Hepatocyte (in vitro differentiated cells): Measurements from ENCODE around the gene DCAF11. TPM values are rescaled to one million over a fixed set of nuclear protein-coding genes. Genes with fewer than 3 reads are reported as not detected.

Experiments
- DNase-seq: peaks from one replicate; pipeline ENCODE4 v3.0.0-alpha.2; 2016; ENCODE audit warnings: low spot score
- H2AFZ ChIP-seq: fragments of 200-600 bp; sonication (generic); 2 replicates; pipeline ENCODE4 v1.6.0; 2016; ENCODE audit warnings: antibody characterized with exemption, mild to moderate bottlenecking
- H3K27ac ChIP-seq: fragments of 200-600 bp; sonication (generic); 2 replicates; pipeline ENCODE4 v1.5.1; 2016; ENCODE audit warnings: mild to moderate bottlenecking
- H3K27me3 ChIP-seq: fragments of 200-600 bp; sonication (generic); 2 replicates; pipeline ENCODE4 v1.6.1; 2016
- H3K36me3 ChIP-seq: fragments of 200-600 bp; sonication (generic); replicated peaks from 2 replicates; pipeline ENCODE4 v1.5.1; 2016; ENCODE audit warnings: low read depth; ENCODE audit not compliant: insufficient read depth
- H3K4me1 ChIP-seq: fragments of 200-600 bp; sonication (generic); 2 replicates; pipeline ENCODE4 v1.5.1; 2016; ENCODE audit warnings: mild to moderate bottlenecking, moderate library complexity; ENCODE audit not compliant: insufficient read depth
- H3K4me2 ChIP-seq: fragments of 200-600 bp; sonication (generic); 2 replicates; pipeline ENCODE4 v1.6.0; 2016
- H3K4me3 ChIP-seq: fragments of 200-600 bp; sonication (generic); 2 replicates; pipeline ENCODE4 v1.5.1; 2016; ENCODE audit warnings: mild to moderate bottlenecking
- H3K79me2 ChIP-seq: fragments of 200-600 bp; sonication (generic); 2 replicates; pipeline ENCODE4 v1.6.0; 2017; ENCODE audit warnings: mild to moderate bottlenecking
- H3K9me2 ChIP-seq: fragments of 200-600 bp; sonication (generic); replicated peaks from 2 replicates; pipeline ENCODE4 v1.6.0; 2017; ENCODE audit warnings: mild to moderate bottlenecking; ENCODE audit not compliant: insufficient read depth
- H3K9me3 ChIP-seq: fragments of 200-600 bp; sonication (generic); 2 replicates; pipeline ENCODE4 v1.5.1; 2016; ENCODE audit warnings: low read depth, mild to moderate bottlenecking
- H4K20me1 ChIP-seq: fragments of 200-600 bp; sonication (generic); 2 replicates; pipeline ENCODE4 v1.6.0; 2016; ENCODE audit warnings: mild to moderate bottlenecking; ENCODE audit not compliant: insufficient read depth, poor library complexity, severe bottlenecking
- CTCF ChIP-seq: fragments of 200-600 bp; sonication (generic); IDR thresholded peaks from 2 replicates; pipeline ENCODE4 v1.5.1; 2016; ENCODE audit warnings: antibody characterized with exemption, mild to moderate bottlenecking; ENCODE audit not compliant: poor library complexity
- EZH2 ChIP-seq: fragments of 200-600 bp; sonication (generic); IDR thresholded peaks from 2 replicates; pipeline ENCODE4 v1.6.1; 2016; ENCODE audit warnings: antibody characterized with exemption, mild to moderate bottlenecking, borderline replicate concordance
- EZH2phosphoT487 ChIP-seq: fragments of 200-600 bp; sonication (generic); IDR thresholded peaks from one replicate; pipeline ENCODE4 v1.6.1; 2018; ENCODE audit warnings: antibody characterized with exemption, mild to moderate bottlenecking, low read depth, moderate library complexity; ENCODE audit not compliant: unreplicated experiment, severe bottlenecking
- WGBS: methylation state at CpG from one replicate; pipeline ENCODE4 v1.1.6; 2016; ENCODE audit warnings: low lambda C conversion rate; ENCODE audit errors: missing lambda C conversion rate; 5-methylcytosine and 5-hydroxymethylcytosine counted together
- polyA plus RNA-seq: library from polyadenylated mRNA; unstranded; fragments of >200 nt; fragmentation: Nextera tagmentation; extraction: Ambion mirVana; gene quantifications from 2 replicates; pipeline ENCODE4 v1.2.1, GENCODE V29; 2016
- total RNA-seq: library from RNA; depleted of rRNA; stranded (reverse); fragments of >200 nt; gene quantifications from 2 replicates; pipeline ENCODE4 v1.2.3, GENCODE V29; 2014

The DCAF11 gene
- total and polyA plus RNA-seq, 2 experiments from 2014 or later, result 55.6 to 78.9 TPM

GRCh38 chr14:24113379-24113800 is 1.2 kb upstream of the DCAF11 start:
- TF ChIP-seq EZH2 (no peak), EZH2phosphoT487 (no peak), CTCF (no peak)
- H3K36me3 ChIP-seq, result no peaks in the 10 kb centered on the region
- peaks cover 9% of the 10 kb centered on the region for H3K4me1 ChIP-seq
- H3K4me3 ChIP-seq, result peak overlapping the region; percentile 44
- 14% methylated on average over 15 of the region's 15 CpGs for WGBS
- no peaks in the 10 kb centered on the region for H3K9me2 ChIP-seq
- H3K4me2 ChIP-seq, result peak overlapping the region; percentile 77
- DNase-seq, result no peak
- H3K27ac ChIP-seq, result peak overlapping the region; percentile 98
- H4K20me1 ChIP-seq, result no peaks in the 10 kb centered on the region
- H3K27me3 ChIP-seq, result no peaks in the 10 kb centered on the region
- peak overlapping the region; percentile 63 for H2AFZ ChIP-seq
- H3K9me3 ChIP-seq, result no peaks in the 10 kb centered on the region
- H3K79me2 ChIP-seq, result peaks cover 20% of the 10 kb centered on the region

- H3K27ac ChIP-seq, result peak overlapping the region; percentile 98
- no peaks in the 10 kb centered on the region for H3K9me2 ChIP-seq
- H3K4me3 ChIP-seq, result peak overlapping the region; percentile 44
- TF ChIP-seq EZH2, result no peak
- no peak for TF ChIP-seq CTCF
- no peak for TF ChIP-seq EZH2phosphoT487
- no peaks in the 10 kb centered on the region for H3K36me3 ChIP-seq
- no peaks in the 10 kb centered on the region for H3K27me3 ChIP-seq
- peak overlapping the region; percentile 77 for H3K4me2 ChIP-seq
- peaks cover 9% of the 10 kb centered on the region for H3K4me1 ChIP-seq
- H2AFZ ChIP-seq, result peak overlapping the region; percentile 63
- peak; percentile 94 for DNase-seq
- H4K20me1 ChIP-seq, result no peaks in the 10 kb centered on the region
- no peaks in the 10 kb centered on the region for H3K9me3 ChIP-seq
- WGBS, result under 1% methylated on average over 40 of the region's 42 CpGs
- H3K79me2 ChIP-seq, result peaks cover 20% of the 10 kb centered on the region
Measured at GRCh38 chr14:24113801-24114531, 611 bp upstream of the DCAF11 start.

GRCh38 chr14:24115422-24116127 is 998 bp downstream of the DCAF11 start:
- WGBS, result 4% methylated on average over 14 of the region's 14 CpGs
- peaks cover 17% of the 10 kb centered on the region for H3K79me2 ChIP-seq
- no peaks in the 10 kb centered on the region for H3K27me3 ChIP-seq
- peaks cover 9% of the 10 kb centered on the region for H3K4me1 ChIP-seq
- peak overlapping the region; percentile 7 for H3K4me3 ChIP-seq
- H2AFZ ChIP-seq, result peak overlapping the region; percentile 7
- H3K4me2 ChIP-seq, result peak overlapping the region; percentile 79
- no peaks in the 10 kb centered on the region for H3K36me3 ChIP-seq
- H3K9me2 ChIP-seq, result no peaks in the 10 kb centered on the region
- DNase-seq, result no peak
- H3K9me3 ChIP-seq, result no peaks in the 10 kb centered on the region
- TF ChIP-seq EZH2phosphoT487 (no peak), EZH2 (no peak), CTCF (no peak)
- H3K27ac ChIP-seq, result peak overlapping the region; percentile 65
- no peaks in the 10 kb centered on the region for H4K20me1 ChIP-seq
